NCI-H2171 treated with DMSO at 0.1 percent for 48 hours (cell line): Measurements from ENCODE around the gene HOXA2.

ENCODE experiments used
- DNase-seq: peaks from one replicate; lab custom pipeline; 2025; lab: John Stamatoyannopoulos, UW

HOXA2 gene

DNA sequence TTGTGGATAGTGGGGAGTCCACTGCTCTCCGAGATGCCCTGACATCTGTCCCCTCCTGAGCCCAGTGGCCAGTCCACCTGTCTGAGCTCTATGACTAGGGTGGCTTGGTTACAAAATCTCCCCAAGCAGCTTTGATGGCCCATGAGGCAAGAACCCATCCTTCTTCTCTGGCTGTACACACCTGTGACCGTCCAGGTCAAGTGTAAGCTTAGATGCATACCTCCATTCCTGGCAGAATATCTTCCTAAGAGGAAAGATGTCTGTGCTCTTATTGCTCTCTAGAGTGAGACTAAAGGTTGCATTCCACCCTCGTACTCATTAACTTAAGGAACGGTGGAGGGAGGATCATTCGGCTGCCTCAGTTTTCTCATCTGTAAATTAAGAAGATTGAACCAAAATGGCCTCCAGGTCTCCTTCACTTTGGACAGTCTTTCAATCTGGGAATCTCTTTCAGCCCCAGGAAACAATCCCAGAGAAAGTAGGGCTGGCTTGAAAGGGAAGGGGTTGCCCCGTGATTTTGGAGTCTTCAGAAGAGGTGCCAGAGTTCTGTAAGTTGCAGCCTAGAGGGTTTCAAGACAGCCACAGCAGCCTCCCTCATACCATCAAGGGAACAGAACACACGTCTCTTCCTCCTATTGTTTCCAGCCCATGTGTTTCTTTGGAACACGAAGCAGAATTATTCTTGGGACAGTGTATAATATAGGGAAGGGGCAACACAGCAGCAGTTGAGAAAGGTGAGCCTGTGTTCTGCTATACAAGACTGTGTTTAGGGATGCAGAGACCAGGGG is 22.6 kb upstream of the HOXA2 start:
- no peak for DNase-seq

DNA sequence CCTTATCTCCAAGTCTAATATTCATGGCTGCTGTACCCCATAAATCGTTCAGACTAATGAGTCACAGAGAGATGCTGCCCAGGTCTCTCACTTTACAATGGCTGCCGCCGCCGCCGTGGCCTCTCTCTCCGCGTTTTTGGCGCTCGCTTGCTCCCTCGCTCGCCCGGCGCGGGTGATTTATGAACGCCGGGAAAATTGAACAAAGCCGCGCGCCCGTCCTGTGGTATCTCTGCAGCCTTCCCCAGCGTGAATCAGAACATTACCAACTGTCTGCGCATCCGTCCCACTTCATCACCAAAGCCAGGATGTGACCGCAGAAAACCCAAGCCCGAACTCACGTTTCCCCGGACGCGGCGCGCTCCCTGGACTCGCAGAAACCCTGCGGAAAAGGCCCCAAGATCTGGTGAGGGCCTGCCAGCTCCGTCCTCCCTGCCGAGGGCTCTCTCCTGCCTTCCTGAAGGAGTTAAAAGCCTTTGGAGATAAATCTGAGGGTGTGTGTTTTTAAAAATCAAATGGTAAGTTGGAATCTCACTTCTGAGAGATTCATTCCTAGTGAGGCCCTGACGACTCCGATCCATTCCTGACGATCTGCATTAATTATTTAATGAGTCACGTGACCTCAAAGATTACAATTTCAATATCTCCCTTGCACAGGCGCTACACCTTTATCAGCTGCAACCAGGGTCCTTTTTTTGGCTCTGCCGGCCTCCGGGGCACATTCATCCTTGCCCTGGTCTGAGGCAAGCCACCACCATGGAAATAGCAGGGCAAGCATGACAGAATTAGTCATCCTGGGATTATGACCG is 21.8 kb upstream of the HOXA2 start:
- no peak for DNase-seq

DNA sequence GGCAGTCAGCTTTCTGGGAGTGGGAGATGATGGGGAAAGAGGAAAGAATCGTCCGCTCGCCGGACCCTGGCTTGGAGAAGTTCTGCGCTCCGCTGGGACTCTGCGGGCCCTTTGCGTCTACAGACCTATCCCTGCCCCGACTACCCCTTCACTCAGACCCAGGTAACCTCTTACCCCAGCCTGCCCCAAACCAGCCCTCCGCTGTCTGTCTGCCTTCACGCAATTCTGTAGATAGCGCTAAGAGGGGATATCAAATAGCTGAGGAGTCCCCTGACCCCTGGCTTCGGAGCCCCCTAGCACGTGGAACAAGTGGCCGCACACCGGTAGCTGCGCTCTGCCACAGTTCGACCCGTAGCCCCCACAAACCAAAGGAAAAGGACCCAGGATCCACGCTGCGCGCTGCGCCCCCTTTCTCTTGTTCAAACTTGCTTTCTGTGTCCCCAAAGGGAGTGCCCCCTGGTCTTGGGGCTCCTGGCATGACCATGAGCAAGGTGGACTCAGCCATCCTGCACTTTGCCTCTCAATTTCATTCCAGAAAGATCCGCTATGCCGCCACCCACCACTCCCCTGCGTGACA is 21.1 kb upstream of the HOXA2 start:
- DNase-seq, result no peak

DNA sequence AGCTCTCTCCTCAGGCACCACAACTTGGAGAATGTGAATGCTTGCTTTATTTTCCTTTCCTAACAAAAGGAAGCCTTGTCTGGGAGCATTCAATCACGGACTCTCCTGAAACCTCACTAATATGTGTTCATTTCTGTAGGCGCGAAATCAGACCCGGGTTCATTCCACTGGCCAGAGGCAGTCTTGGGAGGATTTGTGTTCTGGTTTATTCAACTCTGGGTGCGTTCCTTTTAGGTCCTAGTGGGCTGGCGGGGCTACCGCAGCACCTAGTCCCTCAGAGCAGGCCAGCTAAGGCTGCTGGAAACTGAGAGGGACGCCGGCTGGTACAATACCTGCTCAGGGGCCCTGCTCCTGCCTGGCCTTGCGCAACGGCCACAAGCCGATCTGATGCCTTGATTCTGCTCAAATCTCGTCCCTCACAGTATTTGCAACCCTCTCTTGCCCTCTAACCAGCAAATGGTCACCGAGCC is 20.6 kb upstream of the HOXA2 start:
- no peak for DNase-seq

DNA sequence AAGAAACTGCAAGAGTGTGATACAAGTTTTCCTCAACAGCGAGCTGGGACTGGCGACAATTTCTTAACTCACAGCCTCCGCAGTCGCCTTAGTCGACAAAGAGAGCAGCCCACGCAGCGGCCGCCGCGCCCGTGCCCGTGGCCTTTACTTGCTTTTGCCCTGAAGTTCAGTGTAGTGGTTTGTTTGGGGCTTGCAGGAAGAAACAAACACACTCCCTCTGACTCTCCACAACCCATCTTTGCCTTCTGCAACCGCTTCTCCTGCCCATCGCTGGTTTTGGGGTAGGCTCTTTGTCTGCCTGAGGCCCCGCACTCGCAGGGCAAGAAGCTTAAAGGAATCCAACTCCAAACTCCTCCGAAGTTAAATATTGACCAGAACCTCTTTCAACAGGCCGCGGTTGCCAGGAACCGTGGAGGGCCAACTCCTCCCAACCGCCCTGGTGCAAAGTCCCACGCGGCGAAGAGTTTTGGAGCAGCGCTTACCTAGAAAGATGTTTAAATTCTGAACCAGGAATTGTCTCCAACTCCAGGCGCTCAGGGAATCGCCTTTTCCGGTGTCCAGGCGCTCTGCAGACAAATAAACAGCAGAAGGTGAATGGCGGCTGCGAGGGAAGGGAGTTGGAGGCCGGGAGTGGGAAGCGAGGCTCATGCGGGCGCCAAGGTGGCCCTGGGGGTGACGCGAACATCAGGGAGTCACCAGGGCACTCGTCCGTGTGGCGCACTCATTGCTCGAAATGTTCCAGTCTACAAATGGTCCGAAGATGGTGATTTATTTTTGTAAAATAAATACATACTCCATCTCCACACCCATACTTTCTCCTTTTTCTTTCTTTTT is 19.8 kb upstream of the HOXA2 start:
- DNase-seq, result no peak

DNA sequence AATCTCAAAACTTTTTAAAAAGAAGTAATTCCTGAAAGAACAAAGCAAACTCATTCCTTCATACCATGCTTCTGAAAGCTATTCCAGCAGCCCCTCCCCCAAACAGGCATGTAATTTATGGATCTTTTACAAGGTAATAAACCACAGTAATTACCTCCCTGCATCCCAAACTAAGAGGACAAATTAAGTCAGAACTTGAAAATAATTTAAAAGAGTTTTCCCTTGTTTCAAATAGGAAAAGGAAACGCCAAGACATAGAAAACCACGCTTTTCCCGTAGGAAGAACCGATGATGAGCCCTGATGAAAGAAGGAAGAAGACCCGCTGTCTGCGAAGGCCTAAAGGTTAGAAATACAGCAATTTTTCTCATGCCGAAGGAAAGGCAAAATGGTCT is 19.2 kb upstream of the HOXA2 start:
- DNase-seq, result no peak

DNA sequence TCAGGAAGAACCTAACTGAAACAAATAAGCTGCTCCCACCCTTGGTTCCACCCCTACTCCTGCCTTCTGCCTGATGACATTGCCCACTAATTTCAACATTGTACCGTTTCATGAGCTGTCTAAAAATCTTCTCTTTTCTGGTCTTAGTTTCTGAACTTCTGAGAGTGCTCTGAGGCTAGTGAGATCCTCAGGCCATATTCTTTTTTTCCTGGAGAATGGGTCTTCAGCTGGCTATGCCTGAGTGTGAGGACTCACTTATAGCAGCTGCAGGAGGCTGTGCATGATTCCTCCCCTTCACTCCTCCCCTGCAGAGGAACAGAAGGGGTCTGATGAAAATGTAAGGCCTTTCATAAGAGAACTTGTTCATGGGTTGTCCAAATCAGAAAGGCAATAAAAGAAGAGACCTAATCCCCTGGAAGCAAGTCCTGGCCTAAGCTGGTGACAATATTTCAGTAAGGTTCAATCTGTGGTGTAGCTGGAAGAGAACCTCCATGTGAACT is 17.0 kb upstream of the HOXA2 start:
- no peak for DNase-seq

DNA sequence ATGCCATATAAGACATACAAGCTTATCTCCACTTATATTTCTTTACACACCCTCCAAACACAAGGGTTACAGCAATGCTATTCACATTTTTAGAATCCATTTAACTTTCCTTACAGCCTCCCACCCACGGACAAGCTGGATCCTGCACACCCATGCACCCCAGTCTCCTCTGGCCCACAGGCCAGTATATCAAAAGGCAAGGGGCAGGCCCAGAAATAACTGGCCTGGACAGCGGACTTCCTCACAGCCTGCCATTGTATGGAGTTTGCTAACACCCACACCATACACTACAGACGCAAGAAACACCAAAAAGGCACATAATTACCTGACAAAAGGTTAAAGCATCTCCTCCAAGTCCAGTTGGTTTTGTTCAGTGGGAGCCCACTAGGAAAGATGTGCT is 16.1 kb upstream of the HOXA2 start:
- DNase-seq, result no peak

DNA sequence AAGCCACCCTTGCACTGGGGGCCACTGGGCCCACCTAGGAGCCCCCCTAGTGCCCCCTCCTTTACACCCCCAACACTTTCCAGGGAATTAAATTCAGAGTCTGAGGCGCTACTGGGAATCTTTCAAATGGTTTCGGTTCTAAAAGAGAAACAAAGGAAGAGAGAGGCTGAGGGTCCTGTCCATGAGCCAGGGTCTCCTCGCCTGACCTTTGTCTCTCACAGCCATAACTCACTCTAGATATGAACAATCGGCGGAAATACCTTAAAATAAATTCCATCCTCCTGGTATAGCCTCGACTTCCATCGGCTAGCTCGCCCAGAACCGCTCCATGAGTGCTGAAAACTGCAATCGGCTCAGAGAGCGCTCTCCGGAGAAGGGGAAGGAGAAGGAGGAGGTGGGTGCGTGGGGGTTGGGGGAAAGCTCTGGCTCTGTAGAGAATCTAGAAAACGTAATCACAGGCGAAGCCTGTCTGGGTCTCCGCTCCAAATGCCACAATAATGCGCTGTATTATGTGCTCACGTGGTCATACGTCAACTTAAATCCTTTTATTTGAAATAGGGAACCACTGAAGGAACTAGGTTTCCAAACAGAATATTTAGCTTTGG is 15.5 kb upstream of the HOXA2 start:
- no peak for DNase-seq

DNA sequence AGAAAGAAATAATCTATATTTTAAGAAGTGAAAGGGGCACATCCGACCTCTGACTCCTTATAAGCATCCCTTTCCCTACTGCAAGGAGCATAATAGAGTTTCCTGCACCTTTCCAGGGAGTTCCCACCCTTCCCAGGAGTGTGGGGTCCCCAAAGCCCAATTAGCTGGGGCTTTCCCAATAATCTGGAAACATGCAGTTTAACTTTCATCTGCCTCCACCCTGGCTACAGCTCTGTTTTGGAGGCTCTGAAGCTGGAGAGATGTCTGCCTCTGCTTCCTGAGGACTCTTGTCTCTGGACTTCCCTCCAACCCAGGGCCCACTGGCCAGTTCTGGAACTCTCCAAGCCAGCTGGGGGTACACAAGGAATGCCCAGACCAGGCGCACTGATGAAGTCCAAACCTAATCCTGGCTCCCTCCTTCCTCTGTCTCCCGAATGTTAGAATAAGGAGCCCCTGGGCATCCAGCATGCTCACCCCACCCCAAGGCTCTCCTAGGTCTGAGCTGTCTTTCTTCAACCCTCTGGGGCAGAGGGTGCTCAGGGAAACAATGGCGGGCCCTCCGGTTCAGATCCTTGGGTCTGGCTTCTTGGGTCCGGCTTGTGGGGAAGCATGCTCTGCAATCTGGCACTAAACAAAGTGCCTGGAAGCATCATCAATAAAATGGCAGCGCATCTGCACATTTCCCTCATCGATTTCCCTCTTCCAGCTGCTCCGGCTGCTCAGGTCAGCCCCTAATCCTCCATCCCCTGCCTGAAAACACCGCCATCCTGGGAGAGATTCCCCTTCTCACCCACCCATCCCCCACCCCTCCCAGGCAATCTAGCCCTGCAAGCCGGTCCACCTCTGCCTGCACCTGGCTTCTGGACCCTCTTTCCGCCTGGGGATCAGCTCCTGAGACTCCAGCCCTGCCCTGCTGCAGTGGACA is 14.7 kb upstream of the HOXA2 start:
- DNase-seq, result no peak

DNA sequence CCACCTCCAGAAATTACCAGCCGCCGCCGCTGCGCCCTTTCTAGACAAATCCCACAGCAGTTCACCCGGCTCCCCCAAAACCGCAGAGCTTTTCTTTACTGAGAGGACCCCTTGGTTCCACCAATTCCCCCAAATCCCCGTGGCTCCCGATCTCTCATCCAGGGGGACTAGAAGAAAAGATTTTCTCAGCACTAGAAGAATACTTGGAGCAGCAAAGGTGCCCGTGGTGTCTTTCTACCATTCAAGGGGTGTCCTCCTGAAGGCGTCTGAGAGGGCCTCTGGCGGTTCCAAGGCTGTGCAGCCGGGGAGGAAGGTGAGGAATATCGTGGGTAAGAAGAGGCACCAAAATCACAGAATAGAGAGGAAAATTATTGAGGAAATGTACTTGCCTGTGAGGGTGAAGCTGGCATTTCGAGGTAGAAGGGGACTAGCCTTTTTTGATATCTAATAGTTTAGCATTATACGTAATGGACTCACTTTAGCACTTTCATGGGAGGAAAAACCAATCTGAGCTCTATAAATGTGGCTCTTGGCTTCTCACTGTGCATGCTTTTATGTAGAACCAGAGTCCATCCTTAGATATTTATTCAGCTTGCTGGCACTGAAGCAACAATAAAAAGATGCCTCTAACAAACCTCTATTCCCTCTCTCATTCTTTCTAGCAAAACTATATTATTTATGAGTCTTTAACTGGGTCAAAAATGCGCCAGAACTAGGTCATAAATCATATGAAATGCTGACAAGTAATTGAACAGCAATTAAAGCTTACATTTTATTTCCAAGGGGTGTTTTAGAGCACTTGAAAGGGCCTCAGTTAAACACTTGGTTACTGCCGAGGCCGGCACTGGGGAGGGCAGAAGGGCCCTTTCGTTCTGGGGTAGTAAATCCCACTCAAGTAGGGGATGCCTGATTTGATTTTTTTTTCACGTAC is 13.8 kb upstream of the HOXA2 start:
- DNase-seq, result no peak

DNA sequence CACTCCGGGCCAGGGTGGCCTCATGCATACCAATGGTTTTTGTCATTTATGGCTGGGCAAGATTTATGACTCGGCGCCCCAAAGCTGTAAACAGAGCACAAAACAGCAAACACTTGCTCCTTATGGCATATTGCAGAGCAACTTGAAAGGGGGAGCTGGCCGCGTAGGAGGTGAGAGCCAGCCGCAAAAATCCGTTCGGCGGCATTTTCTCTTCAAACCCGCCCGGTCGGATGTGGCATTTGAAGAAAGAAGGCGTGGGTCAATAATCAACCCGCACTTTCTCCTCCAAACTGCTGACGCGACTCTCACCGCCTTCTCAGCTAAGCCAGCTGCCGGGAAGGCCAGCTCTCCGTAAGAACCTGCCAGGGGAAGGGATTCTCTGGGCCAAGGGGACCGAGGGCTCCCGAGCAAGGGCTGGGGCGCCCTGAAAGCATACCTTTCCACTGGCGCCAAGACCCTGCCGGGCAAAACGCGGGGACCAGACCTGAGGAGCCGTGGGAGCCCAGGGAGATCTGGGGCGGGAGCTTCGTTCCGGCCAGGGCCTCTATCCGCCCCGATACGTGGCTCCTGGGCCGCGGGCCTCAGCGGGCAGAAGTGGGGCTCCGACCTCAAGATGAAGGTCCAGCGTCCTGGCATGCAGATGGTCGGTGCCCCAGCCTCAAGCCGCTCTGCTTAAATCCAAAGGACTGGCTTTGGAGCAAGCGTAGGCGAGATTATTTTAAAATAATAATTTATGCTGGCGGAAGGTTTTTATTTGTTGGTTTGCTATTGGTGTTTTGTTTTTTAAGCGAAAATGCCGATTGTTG is 12.9 kb upstream of the HOXA2 start:
- no peak for DNase-seq

DNA sequence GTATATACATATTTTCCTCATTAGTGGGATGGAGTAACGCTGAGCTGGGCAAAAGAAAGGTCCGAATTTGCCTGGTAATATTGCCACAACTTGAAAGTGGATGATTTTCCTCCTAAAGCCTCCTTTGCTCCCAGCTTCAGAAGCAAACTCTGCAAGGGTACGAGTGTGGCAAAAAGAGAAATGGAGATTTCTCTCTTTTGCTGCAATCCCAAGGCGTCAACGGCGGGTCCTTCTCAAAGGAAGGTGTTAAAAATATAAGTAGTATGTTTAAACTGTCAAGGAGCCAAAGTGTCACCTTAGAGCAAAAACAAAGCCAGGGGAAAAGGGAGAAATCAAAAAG is 12.4 kb upstream of the HOXA2 start:
- DNase-seq, result no peak

DNA sequence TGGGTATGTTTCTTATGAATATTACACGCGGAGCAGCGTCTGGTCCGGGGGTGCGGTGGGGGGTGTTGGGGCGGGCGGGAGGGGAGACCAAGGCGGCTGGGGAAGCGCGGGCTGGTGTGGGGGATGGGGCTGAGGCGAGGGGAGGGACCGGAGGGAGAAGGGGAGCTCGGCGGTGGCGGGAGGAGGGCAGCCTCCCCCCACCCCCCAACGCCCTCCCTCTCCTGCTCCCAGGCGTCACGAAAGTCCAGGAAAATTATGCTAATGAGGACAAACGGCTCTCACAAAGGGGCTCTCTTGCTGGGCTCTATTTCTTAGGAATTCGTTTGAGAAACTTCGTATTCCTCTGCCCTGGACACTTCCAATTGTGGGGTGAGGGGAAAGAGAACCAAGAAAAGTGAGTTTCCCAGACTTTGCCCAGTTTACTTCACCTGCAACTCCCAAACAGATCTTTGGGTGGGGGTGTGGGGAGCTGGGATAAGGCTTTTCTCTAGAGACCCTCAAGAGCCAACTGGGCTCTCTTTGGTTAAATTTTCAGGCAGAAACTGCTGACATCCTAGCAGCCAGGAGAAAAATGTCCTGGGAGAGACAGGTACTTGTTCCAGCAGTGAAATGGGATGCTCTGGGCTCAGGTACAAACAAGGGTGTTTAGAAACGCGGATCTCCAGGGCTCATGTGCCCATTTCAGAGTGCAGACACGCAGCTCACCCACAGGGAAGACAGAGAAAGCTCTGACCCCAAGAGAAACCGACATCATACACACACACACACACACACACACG is 11.7 kb upstream of the HOXA2 start:
- DNase-seq, result no peak

DNA sequence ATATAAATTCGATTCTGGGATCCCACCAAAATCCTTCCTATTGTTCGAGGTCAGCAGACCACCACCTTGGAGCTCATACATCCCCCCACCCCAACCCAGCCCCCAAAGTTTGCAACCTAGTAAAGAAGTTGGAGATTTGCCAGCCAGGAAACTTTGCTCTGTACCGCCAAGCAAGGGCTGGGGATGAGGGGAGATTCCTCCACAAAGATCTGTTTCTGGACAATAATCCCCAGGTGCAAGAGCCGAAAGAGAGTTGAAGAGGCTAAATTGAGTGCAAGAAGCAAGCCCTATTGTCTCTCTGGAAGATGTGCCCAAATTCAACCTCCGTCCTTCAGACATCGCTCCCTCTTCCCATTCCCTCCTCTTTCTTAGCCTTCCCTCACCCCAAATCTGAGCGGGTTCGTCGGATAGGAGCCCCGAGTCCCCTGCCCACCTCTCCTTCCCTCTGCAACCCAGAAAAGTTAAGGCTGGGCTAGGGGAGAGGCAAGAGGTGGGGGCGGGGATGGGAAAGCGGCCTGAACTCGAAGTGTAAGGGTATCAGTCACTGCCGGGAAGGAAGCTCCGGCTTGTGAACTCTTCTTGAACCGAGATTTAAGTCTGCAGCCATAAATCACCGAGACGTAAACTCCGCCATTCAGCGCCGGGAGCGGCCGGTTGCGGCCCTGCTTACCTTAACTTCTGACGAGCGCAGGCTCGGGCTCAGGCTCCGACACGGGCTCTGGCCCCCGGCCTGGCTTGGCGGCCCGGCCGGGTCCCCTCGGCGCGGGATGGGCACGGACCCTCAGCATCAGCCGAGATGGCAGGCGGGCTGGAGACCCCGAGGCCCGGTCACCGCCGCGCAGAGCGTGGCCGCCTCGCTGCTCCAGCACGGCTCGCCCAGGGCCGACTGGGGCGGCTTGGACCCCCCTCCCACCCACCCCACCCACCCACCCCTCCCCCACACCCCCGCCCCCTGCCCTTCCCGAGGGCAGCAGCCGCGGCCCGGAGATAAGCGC is 10.8 kb upstream of the HOXA2 start:
- DNase-seq, result no peak

DNA sequence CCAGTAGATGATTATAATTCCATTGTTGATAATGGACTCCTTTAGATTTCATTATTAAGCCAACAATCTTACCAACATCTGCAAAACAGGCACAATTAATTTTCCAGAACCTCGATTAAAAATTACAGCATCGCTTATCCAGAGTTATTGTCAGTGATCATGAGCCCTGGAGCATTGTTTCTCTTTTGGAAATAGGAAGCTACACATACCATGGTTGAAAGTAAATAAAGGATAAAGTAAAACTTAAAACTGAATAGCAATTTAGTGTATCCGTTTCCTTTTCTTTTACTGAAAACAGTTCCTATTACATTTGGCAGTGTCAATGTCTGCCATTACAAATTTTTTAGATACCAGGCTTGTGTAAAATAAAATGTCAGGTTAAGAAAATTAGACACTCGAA is 9.9 kb upstream of the HOXA2 start:
- no peak for DNase-seq
